IMR-90 (cell line): ENCODE results near the gene KRTAP19-8. TPM values are rescaled to one million over a fixed set of nuclear protein-coding genes. Genes with fewer than 3 reads are reported as not detected.

Experiments
- ATAC-seq: fragments of 200-7000 bp; cut with Tn5 transposase; 2 replicates; pipeline ENCODE4 v1.9.1; 2020; ENCODE audit warnings: low read depth, mild to moderate bottlenecking, moderate library complexity
- BruUV-seq: library from RNA; stranded (reverse); fragments of 400-500 nt; replicated peaks from 2 replicates; lab custom pipeline; 2021; lab: Mats Ljungman, UMichigan
- CTCF ChIA-PET: fragments of 300-600 bp; formaldehyde crosslinking; extraction: SDS; loops from one replicate; lab custom pipeline; 2021; ENCODE audit warnings: antibody characterized with exemption; lab: Yijun Ruan, JAX
- POLR2A ChIA-PET: fragments of 300-600 bp; sonication (Branson Sonifier 250); formaldehyde crosslinking; loops from one replicate; lab custom pipeline; 2022; ENCODE audit warnings: antibody characterized with exemption; ENCODE audit not compliant: unreplicated experiment; lab: Charles Lee
- DNase-seq: peaks from one replicate; pipeline ENCODE4 v3.0.0; 2013
- H2AFZ ChIP-seq: replicated peaks from 2 replicates; pipeline ENCODE3; 2013; ENCODE audit warnings: low read length, mild to moderate bottlenecking; ENCODE audit not compliant: poor library complexity
- H2AK5ac ChIP-seq: 2 replicates; pipeline ENCODE4 v1.6.1; 2013; ENCODE audit warnings: low read depth, low read length, inconsistent platforms
- H2AK9ac ChIP-seq: replicated peaks from 2 replicates; pipeline ENCODE3; 2013; ENCODE audit warnings: mild to moderate bottlenecking, low read depth, low read length, moderate library complexity; ENCODE audit not compliant: poor library complexity
- H2BK120ac ChIP-seq: 2 replicates; pipeline ENCODE4 v1.6.1; 2013; ENCODE audit warnings: low read depth, low read length, inconsistent platforms
- H2BK15ac ChIP-seq: 3 replicates; pipeline ENCODE4 v1.6.1; 2013; ENCODE audit warnings: low read depth, low read length, inconsistent platforms
- H2BK20ac ChIP-seq: 2 replicates; pipeline ENCODE4 v1.6.1; 2013; ENCODE audit warnings: low read depth, mild to moderate bottlenecking, inconsistent platforms, low read length, moderate library complexity
- H2BK5ac ChIP-seq: 2 replicates; pipeline ENCODE4 v1.6.1; 2013; ENCODE audit warnings: mild to moderate bottlenecking, low read depth, low read length, inconsistent platforms; ENCODE audit not compliant: poor library complexity, severe bottlenecking
- H3K14ac ChIP-seq: replicated peaks from 2 replicates; pipeline ENCODE4 v1.6.1; 2013; ENCODE audit warnings: low read depth, low read length, inconsistent platforms
- H3K18ac ChIP-seq: 2 replicates; pipeline ENCODE4 v1.6.1; 2013; ENCODE audit warnings: low read depth, low read length, control low read depth
- H3K23ac ChIP-seq: 2 replicates; pipeline ENCODE4 v1.6.1; 2013; ENCODE audit warnings: low read depth, low read length, inconsistent platforms
- H3K27ac ChIP-seq: 2 replicates; pipeline ENCODE4 v1.5.1; 2013; ENCODE audit warnings: mild to moderate bottlenecking, control low read depth, low read length; ENCODE audit not compliant: insufficient read depth
- H3K27me3 ChIP-seq: 2 replicates; pipeline ENCODE4 v1.6.1; 2013; ENCODE audit warnings: low read length; ENCODE audit not compliant: control insufficient read depth, insufficient read depth
- H3K36me3 ChIP-seq: 2 replicates; pipeline ENCODE4 v1.6.1; 2013; ENCODE audit warnings: low read length, mixed read lengths; ENCODE audit not compliant: control insufficient read depth, insufficient read depth
- H3K4ac ChIP-seq: 2 replicates; pipeline ENCODE4 v1.6.1; 2013; ENCODE audit warnings: low read depth, low read length, inconsistent platforms
- H3K4me1 ChIP-seq: 2 replicates; pipeline ENCODE4 v1.6.1; 2013; ENCODE audit warnings: low read length, mixed read lengths; ENCODE audit not compliant: control insufficient read depth, insufficient read depth
- H3K4me2 ChIP-seq: 2 replicates; pipeline ENCODE4 v1.6.1; 2013; ENCODE audit warnings: low read depth, mild to moderate bottlenecking, control low read depth, low read length, moderate library complexity
- H3K4me3 ChIP-seq: 2 replicates; pipeline ENCODE4 v1.5.1; 2013; ENCODE audit warnings: low read depth, mild to moderate bottlenecking, control low read depth, low read length, moderate library complexity; ENCODE audit not compliant: insufficient read depth
- H3K56ac ChIP-seq: 2 replicates; pipeline ENCODE4 v1.6.1; 2013; ENCODE audit warnings: low read length, inconsistent platforms; ENCODE audit not compliant: insufficient read depth; ENCODE audit errors: extremely low read depth
- H3K79me1 ChIP-seq, 2 experiments: 2 replicates each; pipeline ENCODE4 v1.6.1; 2013; ENCODE audit warnings: low read length in 2 of 2, inconsistent platforms in 1 of 2, low read depth in 1 of 2
- H3K9ac ChIP-seq: 2 replicates; pipeline ENCODE4 v1.6.1; 2013; ENCODE audit warnings: low read depth, low read length, control low read depth
- H3K9me1 ChIP-seq: 2 replicates; pipeline ENCODE4 v1.6.1; 2013; ENCODE audit warnings: low read length, inconsistent platforms; ENCODE audit not compliant: insufficient read depth
- H3K9me3 ChIP-seq: 2 replicates; pipeline ENCODE4 v1.6.1; 2013; ENCODE audit warnings: low read length; ENCODE audit not compliant: control insufficient read depth, insufficient read depth
- H4K20me1 ChIP-seq: 2 replicates; pipeline ENCODE4 v1.6.1; 2013; ENCODE audit warnings: low read length, inconsistent platforms; ENCODE audit not compliant: insufficient read depth
- H4K5ac ChIP-seq: 2 replicates; pipeline ENCODE4 v1.6.1; 2013; ENCODE audit warnings: mild to moderate bottlenecking, low read depth, low read length, control low read depth
- H4K8ac ChIP-seq, 2 experiments: 2 replicates each; pipeline ENCODE4 v1.6.1; 2013; ENCODE audit warnings: low read depth in 2 of 2, low read length in 2 of 2, control low read depth in 1 of 2, inconsistent platforms in 1 of 2
- H4K91ac ChIP-seq: 2 replicates; pipeline ENCODE4 v1.6.1; 2013; ENCODE audit warnings: low read depth, low read length, inconsistent platforms; ENCODE audit not compliant: insufficient read depth
- CTCF ChIP-seq: conservative IDR thresholded peaks from 2 replicates; pipeline ENCODE4 v1.5.1; 2012; ENCODE audit warnings: mild to moderate bottlenecking, low read depth, low read length, improper control_type of control experiment
- ELK1 ChIP-seq: fragments of 150-350 bp; IDR thresholded peaks from 2 replicates; pipeline ENCODE4 v1.6.1; 2016; ENCODE audit warnings: low read depth, mild to moderate bottlenecking, low read length, moderate library complexity, borderline replicate concordance
- FOS ChIP-seq: fragments of 150-350 bp; IDR thresholded peaks from 2 replicates; pipeline ENCODE4 v1.6.1; 2016; ENCODE audit warnings: low read depth, low read length
- MAZ ChIP-seq: IDR thresholded peaks from 2 replicates; pipeline ENCODE4 v1.6.1; 2012; ENCODE audit warnings: low read depth, mild to moderate bottlenecking, low read length, improper control_type of control experiment, moderate library complexity, borderline replicate concordance
- MXI1 ChIP-seq: IDR thresholded peaks from 2 replicates; pipeline ENCODE4 v1.6.1; 2012; ENCODE audit warnings: low read depth, mild to moderate bottlenecking, low read length, moderate library complexity, borderline replicate concordance
- NFE2L2 ChIP-seq: fragments of 150-350 bp; IDR thresholded peaks from 2 replicates; pipeline ENCODE4 v1.6.1; 2016; ENCODE audit warnings: low read depth, mild to moderate bottlenecking, low read length
- POLR2A ChIP-seq: IDR thresholded peaks from 2 replicates; pipeline ENCODE4 v1.6.1; 2012; ENCODE audit warnings: mild to moderate bottlenecking, low read depth, low read length
- RFX5 ChIP-seq: IDR thresholded peaks from 2 replicates; pipeline ENCODE4 v1.8.0; 2012; ENCODE audit warnings: low read depth, mild to moderate bottlenecking, low read length, moderate library complexity
- SMC3 ChIP-seq: fragments of 150-350 bp; IDR thresholded peaks from 2 replicates; pipeline ENCODE4 v1.6.1; 2016; ENCODE audit warnings: low read depth, mild to moderate bottlenecking, antibody characterized with exemption, low read length, moderate library complexity
- USF2 ChIP-seq: fragments of 150-350 bp; IDR thresholded peaks from 2 replicates; pipeline ENCODE4 v1.6.1; 2017; ENCODE audit warnings: mild to moderate bottlenecking, antibody characterized with exemption, low read length, low read depth
- WGBS, 2 experiments: methylation state at CpG; one replicate each; pipeline versions ENCODE4 v1.1.5 to v1.1.7; 2013; ENCODE audit warnings: missing lambda C conversion rate in 2 of 2; ENCODE audit not compliant: insufficient read length in 1 of 2; ENCODE audit errors: extremely low coverage in 2 of 2; 5-methylcytosine and 5-hydroxymethylcytosine counted together
- dilution Hi-C: fragments of 300-500 bp; cut with HindIII; formaldehyde crosslinking; loops from one replicate; pipeline ENCODE4 v1.14.3; 2018; ENCODE audit warnings: low sequenced_read_pairs; ENCODE audit not compliant: unreplicated experiment
- in situ Hi-C: fragments of 300-500 bp; cut with MboI; formaldehyde crosslinking; loops from 3 replicates; pipeline ENCODE4 v1.14.3; 2019; ENCODE audit warnings: low sequenced_read_pairs, inconsistent platforms, mixed read lengths
- intact Hi-C: fragments of 100-400 bp; cut with micrococcal nuclease; formaldehyde crosslinking; loops from 2 replicates; pipeline ENCODE4 v1.10.0; 2022
- polyA plus RNA-seq, 3 experiments: library from polyadenylated mRNA; depleted of rRNA; stranded (reverse); fragments of >200 nt; gene quantifications; 2 replicates each; pipeline ENCODE4 v1.2.3, GENCODE V29; 2012; ENCODE audit warnings: low replicate concordance in 1 of 3
- total RNA-seq: library from RNA; depleted of rRNA; stranded (reverse); fragments of >200 nt; gene quantifications from 2 replicates; pipeline ENCODE4 v1.2.3, GENCODE V29; 2012

KRTAP19-8 gene
- total and polyA plus RNA-seq, 2 of the 4 experiments (the other 2 are of a cell fraction), result not detected

GRCh38 chr21:30994932-30995331 lies 43.3 kb downstream of the KRTAP19-8 start:
- Histone ChIP-seq H2BK20ac (no peak overlapping the region), H2BK15ac (no peak overlapping the region), H3K27ac (no peak overlapping the region), H3K9ac (no peak overlapping the region), H3K27me3 (no peaks in the 10 kb centered on the region), H3K4me1 (no peaks in the 10 kb centered on the region), H3K9me1 (no peaks in the 10 kb centered on the region), H4K5ac (no peak overlapping the region), H4K20me1 (no peaks in the 10 kb centered on the region), H3K56ac (no peak overlapping the region), H3K4ac (no peak overlapping the region), H2BK120ac (no peak overlapping the region), H3K9me3 (peaks cover 11% of the 10 kb centered on the region), H3K18ac (no peak overlapping the region), H3K36me3 (no peaks in the 10 kb centered on the region), H4K91ac (no peak overlapping the region), H3K23ac (no peak overlapping the region), H2AK5ac (no peak overlapping the region), H2AFZ (no peak overlapping the region), H3K79me1 (no peaks in the 10 kb centered on the region), H3K14ac (no peak overlapping the region), H3K4me3 (no peak overlapping the region), H2BK5ac (no peak overlapping the region), H2AK9ac (no peak overlapping the region), H3K4me2 (no peak overlapping the region), H4K8ac (no peak overlapping the region)
- TF ChIP-seq POLR2A, result no peak
- no peak for TF ChIP-seq MAZ
- TF ChIP-seq ELK1, result no peak
- TF ChIP-seq FOS, result no peak
- no peak for TF ChIP-seq SMC3
- TF ChIP-seq RFX5, result no peak
- no peak for TF ChIP-seq USF2
- no peak for TF ChIP-seq NFE2L2
- no peak for TF ChIP-seq MXI1
- no peak for TF ChIP-seq CTCF
- ChIA-PET POLR2A (no interaction called here), CTCF (no interaction called here)
- no TSS peak for BruUV-seq
- 40% methylated on average over 1 of the region's 5 CpGs; no CpG with 5 or more reads in 1 of the 2 experiments for WGBS, 2 experiments
- DNase-seq (no peak), ATAC-seq (no peak)
- in situ Hi-C loops, result no loop called here
- dilution Hi-C loops, result no loop called here
- intact Hi-C loops, result no loop called here
